Esophagus muscularis mucosa (tissue), 4 donors: Measurements from ENCODE around the gene CACNB1. TPM values are rescaled to one million over a fixed set of nuclear protein-coding genes. Genes with fewer than 3 reads are reported as not detected.

Source experiments
- DNase-seq: peaks from one replicate; pipeline ENCODE4 v3.0.0-alpha.2; 2017; ENCODE audit errors: extremely low spot score
- H3K27ac ChIP-seq, 4 donors: fragments of 200-600 bp; sonication (generic); replicated peaks in 1 of 4; 1 replicate in 3 of 4; 2 replicates in 1 of 4; pipeline ENCODE4 v1.5.1; 2016 to 2019; ENCODE audit warnings: mild to moderate bottlenecking in 1 of 4
- H3K27me3 ChIP-seq, 4 donors: fragments of 200-600 bp; sonication (generic); one replicate each; pipeline versions ENCODE4 v1.5.1 to v1.6.0; 2016 to 2019
- H3K36me3 ChIP-seq, 4 donors: fragments of 200-600 bp; sonication (generic); one replicate each; pipeline ENCODE4 v1.5.1; 2016 to 2019
- H3K4me1 ChIP-seq, 4 donors: fragments of 200-600 bp; sonication (generic); one replicate each; pipeline ENCODE4 v1.5.1; 2016 to 2019
- H3K4me3 ChIP-seq, 4 donors: fragments of 200-600 bp; sonication (generic); 1 replicate in 2 of 4; 2 replicates in 2 of 4; pipeline ENCODE4 v1.5.1; 2016 to 2019; ENCODE audit warnings: mild to moderate bottlenecking in 4 of 4, moderate library complexity in 1 of 4
- H3K9me3 ChIP-seq, 4 donors: fragments of 200-600 bp; sonication (generic); 1 replicate in 3 of 4; 2 replicates in 1 of 4; pipeline ENCODE4 v1.5.1; 2016 to 2019
- CTCF ChIP-seq, 3 experiments: fragments of 200-600 bp in 2 of 3; fragments of 450-650 bp in 1 of 3; sonication (generic) in 2 of 3; IDR thresholded peaks; one replicate each; pipeline ENCODE4 v1.5.1; 2017 to 2019; ENCODE audit warnings: antibody characterized with exemption in 3 of 3, mild to moderate bottlenecking in 2 of 3, moderate library complexity in 1 of 3
- EP300 ChIP-seq: sonication (generic); formaldehyde crosslinking; IDR thresholded peaks from one replicate; pipeline ENCODE4 v1.6.1; 2017; ENCODE audit warnings: antibody characterized with exemption
- POLR2A ChIP-seq: fragments of 450-650 bp; IDR thresholded peaks from one replicate; pipeline ENCODE4 v1.6.1; 2017; ENCODE audit warnings: antibody characterized with exemption, moderate library complexity, mild to moderate bottlenecking, low read depth
- POLR2AphosphoS5 ChIP-seq, 2 donors: sonication (generic); formaldehyde crosslinking; IDR thresholded peaks; one replicate each; pipeline ENCODE4 v1.6.1; 2017; ENCODE audit warnings: antibody characterized with exemption in 2 of 2
- WGBS: methylation state at CpG from one replicate; pipeline ENCODE4 v1.1.5; 2018; 5-methylcytosine and 5-hydroxymethylcytosine counted together
- intact Hi-C: fragments of 100-400 bp; cut with DNase I; formaldehyde crosslinking; loops from one replicate; pipeline ENCODE4 v1.15.1; 2023
- total RNA-seq, 4 donors: library from RNA; depleted of rRNA; stranded (reverse); fragments of >200 nt; gene quantifications; one replicate each; pipeline versions ENCODE4 v1.1.0 to v1.2.1, GENCODE V29; 2016

Gene CACNB1
- total RNA-seq, 4 donors from 2014 or later, result 3.1 to 8.0 (median 5.4) TPM

- no peak for DNase-seq
- H3K9me3 ChIP-seq, result no peaks in the 10 kb centered on the region
- peaks cover 21 to 46% (median 34%) of the 10 kb centered on the region in 4 donors for H3K4me1 ChIP-seq
- WGBS, result 72% methylated on average over 5 of the region's 5 CpGs
- TF ChIP-seq POLR2A, result no peak
- TF ChIP-seq CTCF (IDR thresholded peaks at IDR 0.05), result no peak
- TF ChIP-seq POLR2AphosphoS5 (IDR thresholded peaks at IDR 0.05), result no peak
- TF ChIP-seq EP300, result no peak
- H3K36me3 ChIP-seq, result no peaks in the 10 kb centered on the region
- H3K27me3 ChIP-seq, result peaks cover 0 to 20% (median 6%) of the 10 kb centered on the region in 4 donors
- peak overlapping the region in 1 of 4 donors; percentile 83 for H3K4me3 ChIP-seq
- intact Hi-C loops, result loop anchor here (5.0 kb wide), 2 partner anchors 93 to 283 kb away; no protein-coding TSS in a partner anchor
- peak overlapping the region in 1 of 4 donors; percentile 95 for H3K27ac ChIP-seq
Observed at GRCh38 chr17:39150104-39150634, 47.3 kb downstream of the CACNB1 start.

GRCh38 chr17:39147221-39148185, 50.0 kb downstream of the CACNB1 start:
- H3K4me3 ChIP-seq, result no peak overlapping the region
- peaks cover 0 to 20% (median 6%) of the 10 kb centered on the region in 4 donors for H3K27me3 ChIP-seq
- no peaks in the 10 kb centered on the region for H3K9me3 ChIP-seq
- H3K36me3 ChIP-seq, result no peaks in the 10 kb centered on the region
- 76% methylated on average over 13 of the region's 13 CpGs for WGBS
- H3K27ac ChIP-seq, result peak overlapping the region in 1 of 4 donors; percentile 44
- DNase-seq, result no peak
- TF ChIP-seq POLR2AphosphoS5 (IDR thresholded peaks at IDR 0.05) (no peak), EP300 (no peak), CTCF (IDR thresholded peaks at IDR 0.05) (no peak), POLR2A (no peak)
- intact Hi-C loops, result no loop called here
- H3K4me1 ChIP-seq, result peaks cover 18 to 47% (median 36%) of the 10 kb centered on the region in 4 donors

- no peak overlapping the region for H3K27ac ChIP-seq
- WGBS, result 100% methylated on average over 3 of the region's 3 CpGs
Observed at GRCh38 chr17:39146273-39146672, 51.2 kb downstream of the CACNB1 start.

GRCh38 chr17:39145143-39145542, 52.3 kb downstream of the CACNB1 start:
- peak overlapping the region; percentile 38 to 75 (median 70) for H3K27ac ChIP-seq

More at GRCh38 chr17:39146273-39146672, 51.2 kb downstream of the CACNB1 start:
- peaks cover 0 to 11% (median 4%) of the 10 kb centered on the region in 4 donors for H3K27me3 ChIP-seq
- H3K4me3 ChIP-seq, result no peak overlapping the region
- DNase-seq, result no peak
- no peaks in the 10 kb centered on the region for H3K36me3 ChIP-seq
- peaks cover 9 to 35% (median 24%) of the 10 kb centered on the region in 4 donors for H3K4me1 ChIP-seq
- TF ChIP-seq CTCF (IDR thresholded peaks at IDR 0.05) (no peak), EP300 (no peak), POLR2A (no peak), POLR2AphosphoS5 (IDR thresholded peaks at IDR 0.05) (no peak)
- no peaks in the 10 kb centered on the region for H3K9me3 ChIP-seq
- intact Hi-C loops, result no loop called here

More at GRCh38 chr17:39145143-39145542, 52.3 kb downstream of the CACNB1 start:
- WGBS, result 92% methylated on average over 2 of the region's 3 CpGs
- Histone ChIP-seq H3K36me3 (no peaks in the 10 kb centered on the region), H3K27me3 (no peaks in the 10 kb centered on the region), H3K4me3 (no peak overlapping the region), H3K4me1 (peaks cover 0 to 24% (median 15%) of the 10 kb centered on the region in 4 donors), H3K9me3 (no peaks in the 10 kb centered on the region)
- TF ChIP-seq POLR2A (no peak), EP300 (no peak), POLR2AphosphoS5 (IDR thresholded peaks at IDR 0.05) (no peak), CTCF (IDR thresholded peaks at IDR 0.05) (no peak)
- DNase-seq, result no peak
- intact Hi-C loops, result no loop called here
